Endothelial cell (in vitro differentiated cells): ENCODE measurements around the gene FRAT2. TPM values are rescaled to one million over a fixed set of nuclear protein-coding genes. Genes with fewer than 3 reads are reported as not detected.
A peak's percentile ranks its signal among the peaks of the same experiment; 100 is the strongest.

ENCODE experiments used
- DNase-seq: peaks from one replicate; pipeline ENCODE4 v3.0.0; 2021; ENCODE audit warnings: low spot score
- H3K27ac Mint-ChIP-seq: one replicate; pipeline ENCODE4 v1.8.0; 2021; ENCODE audit warnings: mixed read lengths, inconsistent platforms; ENCODE audit not compliant: unreplicated experiment
- H3K27me3 Mint-ChIP-seq: one replicate; pipeline ENCODE4 v1.8.0; 2021; ENCODE audit warnings: mild to moderate bottlenecking, moderate library complexity, mixed read lengths, inconsistent platforms; ENCODE audit not compliant: unreplicated experiment
- H3K36me3 Mint-ChIP-seq: one replicate; pipeline ENCODE4 v1.8.0; 2021; ENCODE audit warnings: mild to moderate bottlenecking, low read depth, mixed read lengths, inconsistent platforms; ENCODE audit not compliant: unreplicated experiment
- H3K4me1 Mint-ChIP-seq: one replicate; pipeline ENCODE4 v1.8.0; 2021; ENCODE audit warnings: mild to moderate bottlenecking, mixed read lengths, inconsistent platforms; ENCODE audit not compliant: unreplicated experiment
- H3K4me3 Mint-ChIP-seq: one replicate; pipeline ENCODE4 v1.8.0; 2021; ENCODE audit warnings: mild to moderate bottlenecking, mixed read lengths, inconsistent platforms; ENCODE audit not compliant: unreplicated experiment
- H3K9me3 Mint-ChIP-seq: one replicate; pipeline ENCODE4 v1.8.0; 2021; ENCODE audit warnings: mixed read lengths, inconsistent platforms; ENCODE audit not compliant: unreplicated experiment
- total RNA-seq: library from RNA; stranded (reverse); fragmentation: NEBNext Ultra II Directional; extraction: Animal tissue kit (Norgen Biotek cat#: 25700); gene quantifications from one replicate; pipeline ENCODE4 v1.2.1, GENCODE V29; 2021; ENCODE audit not compliant: unreplicated experiment
- TF ChIP-seq, protein P1 (sequence below): fragments of 200-600 bp; sonication (generic); IDR thresholded peaks from one replicate; pipeline ENCODE4 v1.5.0; 2021; ENCODE audit warnings: antibody characterized with exemption; ENCODE audit not compliant: unreplicated experiment

Gene FRAT2
- total RNA-seq, 1 donor from 2014 or later: 25.6 TPM

DNA sequence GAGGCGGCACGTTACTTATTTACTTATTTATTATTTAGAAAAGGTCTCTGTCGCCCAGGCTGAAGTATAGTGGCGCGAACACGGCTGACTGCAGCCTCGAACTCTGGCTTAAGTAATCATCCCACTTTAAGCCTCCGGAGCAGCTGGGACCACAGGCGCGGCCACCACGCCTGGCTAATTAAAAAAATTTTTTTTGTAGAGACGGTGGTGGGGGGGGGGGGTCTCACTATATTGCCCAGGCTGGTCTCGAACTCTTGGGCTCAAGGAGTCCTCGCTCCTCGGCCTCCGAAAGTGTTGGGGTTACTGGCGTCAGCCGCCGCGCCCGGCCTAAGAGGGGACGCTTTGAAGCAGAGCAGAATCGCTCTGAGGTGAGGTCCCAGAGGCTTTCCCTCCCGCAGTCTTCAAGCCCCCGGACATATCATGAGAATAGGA is 675 bp upstream of the FRAT2 start:
- TF ChIP-seq, protein P1, sequence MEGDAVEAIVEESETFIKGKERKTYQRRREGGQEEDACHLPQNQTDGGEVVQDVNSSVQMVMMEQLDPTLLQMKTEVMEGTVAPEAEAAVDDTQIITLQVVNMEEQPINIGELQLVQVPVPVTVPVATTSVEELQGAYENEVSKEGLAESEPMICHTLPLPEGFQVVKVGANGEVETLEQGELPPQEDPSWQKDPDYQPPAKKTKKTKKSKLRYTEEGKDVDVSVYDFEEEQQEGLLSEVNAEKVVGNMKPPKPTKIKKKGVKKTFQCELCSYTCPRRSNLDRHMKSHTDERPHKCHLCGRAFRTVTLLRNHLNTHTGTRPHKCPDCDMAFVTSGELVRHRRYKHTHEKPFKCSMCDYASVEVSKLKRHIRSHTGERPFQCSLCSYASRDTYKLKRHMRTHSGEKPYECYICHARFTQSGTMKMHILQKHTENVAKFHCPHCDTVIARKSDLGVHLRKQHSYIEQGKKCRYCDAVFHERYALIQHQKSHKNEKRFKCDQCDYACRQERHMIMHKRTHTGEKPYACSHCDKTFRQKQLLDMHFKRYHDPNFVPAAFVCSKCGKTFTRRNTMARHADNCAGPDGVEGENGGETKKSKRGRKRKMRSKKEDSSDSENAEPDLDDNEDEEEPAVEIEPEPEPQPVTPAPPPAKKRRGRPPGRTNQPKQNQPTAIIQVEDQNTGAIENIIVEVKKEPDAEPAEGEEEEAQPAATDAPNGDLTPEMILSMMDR: no peak
- H3K27ac Mint-ChIP-seq: peak overlapping the region; percentile 70
- peak overlapping the region; percentile 69 for H3K4me3 Mint-ChIP-seq
- H3K27me3 Mint-ChIP-seq: peaks cover 14% of the 10 kb centered on the region
- H3K36me3 Mint-ChIP-seq: peaks cover 13% of the 10 kb centered on the region
- H3K9me3 Mint-ChIP-seq: no peaks in the 10 kb centered on the region
- H3K4me1 Mint-ChIP-seq: peaks cover 35% of the 10 kb centered on the region
- DNase-seq: no peak

- H3K27ac Mint-ChIP-seq: peak overlapping the region; percentile 97
- peak overlapping the region; percentile 98 for H3K4me3 Mint-ChIP-seq
- H3K4me1 Mint-ChIP-seq: peaks cover 35% of the 10 kb centered on the region
- H3K27me3 Mint-ChIP-seq: peaks cover 14% of the 10 kb centered on the region
- TF ChIP-seq, protein P1: no peak
- peaks cover 19% of the 10 kb centered on the region for H3K36me3 Mint-ChIP-seq
- no peaks in the 10 kb centered on the region for H3K9me3 Mint-ChIP-seq
- DNase-seq: peak; percentile 50
These were observed 744 bp downstream of the FRAT2 start for GRCh38 chr10:97333601-97334369.

DNA sequence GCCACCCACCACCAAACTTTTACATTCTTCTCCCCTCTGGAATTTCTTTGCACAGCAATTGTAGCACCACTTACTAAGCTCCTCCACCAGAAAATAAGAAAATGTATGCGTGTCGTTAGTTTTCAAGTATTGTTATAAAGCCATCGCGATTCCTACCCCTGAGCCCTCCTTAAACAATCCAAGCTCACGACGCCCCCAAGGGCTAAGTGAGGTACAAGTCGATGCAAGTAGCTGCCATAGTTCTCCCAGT is 1.3 kb downstream of the FRAT2 start:
- H3K36me3 Mint-ChIP-seq: peaks cover 22% of the 10 kb centered on the region
- TF ChIP-seq, protein P1: no peak
- H3K9me3 Mint-ChIP-seq: no peaks in the 10 kb centered on the region
- H3K27me3 Mint-ChIP-seq: peaks cover 14% of the 10 kb centered on the region
- H3K4me3 Mint-ChIP-seq: peak overlapping the region; percentile 98
- no peak for DNase-seq
- H3K4me1 Mint-ChIP-seq: peaks cover 35% of the 10 kb centered on the region
- H3K27ac Mint-ChIP-seq: peak overlapping the region; percentile 97

GRCh38 chr10:97332591-97333350 is 1.8 kb downstream of the FRAT2 start:
- Mint-ChIP-seq H3K27me3 (peaks cover 14% of the 10 kb centered on the region), H3K9me3 (no peaks in the 10 kb centered on the region), H3K36me3 (peaks cover 27% of the 10 kb centered on the region), H3K4me1 (peaks cover 31% of the 10 kb centered on the region), H3K4me3 (peak overlapping the region; percentile 98), H3K27ac (peak overlapping the region; percentile 97)
- TF ChIP-seq, protein P1: no peak
- DNase-seq: peak; percentile 43
